HT-29 (cell line): ENCODE measurements around the gene EMC7. TPM values are rescaled to one million over a fixed set of nuclear protein-coding genes. Genes with fewer than 3 reads are reported as not detected.
A peak's percentile ranks its signal among the peaks of the same experiment; 100 is the strongest.
"Not testable (repeated sequence)": the region's sequence is repeated elsewhere in the genome, so short reads cannot be mapped to it uniquely, and the experiment has no call there.

ENCODE experiments used
- DNase-seq: peaks from one replicate; pipeline ENCODE4 v3.0.0-alpha.2; 2015; ENCODE audit warnings: low spot score
- total RNA-seq: library from RNA; depleted of rRNA; stranded (reverse); fragments of >200 nt; shearing (Covaris generic); gene quantifications from 2 replicates; pipeline ENCODE4 v1.2.3, GENCODE V29; 2014; rRNA removed

EMC7 gene
- total RNA-seq, result 28.1 and 32.0 TPM in 2 replicates

DNA sequence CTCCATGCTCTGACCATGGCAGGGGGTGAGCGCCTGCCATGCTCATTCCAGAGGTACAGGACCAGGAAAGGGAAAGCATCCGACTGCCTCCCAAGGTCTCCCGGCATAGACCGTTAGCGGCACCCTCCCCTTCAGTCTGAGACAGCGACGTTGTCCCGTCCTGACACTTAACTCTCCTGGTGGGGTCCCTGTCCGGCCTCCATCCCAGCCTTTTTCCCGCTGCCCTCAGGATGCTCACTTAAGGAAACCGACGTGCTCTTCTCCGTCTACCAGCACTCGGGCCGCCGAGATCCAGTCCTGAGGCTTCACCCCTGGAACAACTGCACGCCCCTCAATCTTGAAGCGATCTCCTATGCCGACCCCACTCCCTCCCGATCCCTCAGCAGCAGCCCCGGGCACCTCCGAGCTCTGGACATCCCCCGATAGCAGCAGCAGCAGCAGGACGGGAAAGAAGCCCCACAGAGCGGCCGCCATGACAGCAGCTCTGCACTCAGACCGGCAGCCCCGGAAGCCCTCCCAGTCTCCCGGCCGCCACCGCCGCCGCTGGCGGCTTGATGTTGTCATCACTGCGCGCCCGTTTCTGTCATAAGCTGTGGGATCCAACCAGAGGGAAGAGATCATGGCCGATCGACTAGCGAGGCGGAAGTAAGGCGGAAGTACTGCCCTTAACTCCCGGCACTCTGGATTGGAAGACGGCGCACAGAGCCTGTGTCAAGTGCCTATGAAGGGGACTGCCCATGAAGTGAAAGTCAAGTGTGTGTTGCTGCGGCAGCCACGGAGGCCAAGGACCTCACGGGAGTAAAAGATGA is at the start of gene EMC7, which contains the start of gene PGBD4:
Gene EMC7 (minus strand): TSS at position 497 of the 809 bp plus-strand sequence. CDS start 23 bp downstream, at position 474.
Gene PGBD4 (plus strand): TSS at position 718 of the 809 bp plus-strand sequence. CDS start 449 bp downstream, outside the sequence.
- DNase-seq, result peak; percentile 99

DNA sequence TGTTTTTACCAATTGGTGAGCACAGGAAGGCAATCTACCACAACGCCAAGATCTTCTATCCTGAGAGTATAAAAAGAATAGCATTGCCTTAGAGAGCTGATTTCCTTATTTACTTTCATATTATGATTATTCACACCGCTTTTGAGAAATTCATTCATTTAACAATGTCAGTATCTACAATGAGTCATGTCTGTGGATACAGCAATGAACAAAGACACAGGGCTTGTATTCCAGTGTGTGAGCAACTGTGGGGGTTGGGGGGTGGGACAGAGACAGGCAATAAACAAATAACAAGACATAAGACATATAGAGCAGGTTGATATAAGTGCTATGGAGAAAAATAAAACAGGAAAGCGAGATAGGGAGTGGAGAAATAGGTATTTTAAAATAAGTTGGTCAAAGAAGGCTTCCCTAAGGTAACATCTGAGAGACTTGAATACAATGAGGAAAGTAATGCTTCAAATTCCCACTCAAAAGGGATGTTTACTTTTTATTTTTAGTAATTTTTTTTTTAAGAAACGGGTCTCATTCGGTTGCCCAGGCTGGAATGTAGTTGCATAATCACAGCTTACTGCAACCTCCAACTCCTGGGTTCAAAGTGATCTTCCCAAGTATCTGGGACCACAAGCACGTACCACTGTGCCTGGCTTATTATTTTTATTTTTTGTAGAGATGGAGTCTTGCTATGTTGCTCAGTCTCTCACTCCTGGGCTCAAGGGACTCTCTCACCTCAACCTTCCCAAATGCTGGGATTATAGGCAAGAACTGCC is 45.9 kb upstream of the EMC7 start:
- peak; percentile 3 for DNase-seq

DNA sequence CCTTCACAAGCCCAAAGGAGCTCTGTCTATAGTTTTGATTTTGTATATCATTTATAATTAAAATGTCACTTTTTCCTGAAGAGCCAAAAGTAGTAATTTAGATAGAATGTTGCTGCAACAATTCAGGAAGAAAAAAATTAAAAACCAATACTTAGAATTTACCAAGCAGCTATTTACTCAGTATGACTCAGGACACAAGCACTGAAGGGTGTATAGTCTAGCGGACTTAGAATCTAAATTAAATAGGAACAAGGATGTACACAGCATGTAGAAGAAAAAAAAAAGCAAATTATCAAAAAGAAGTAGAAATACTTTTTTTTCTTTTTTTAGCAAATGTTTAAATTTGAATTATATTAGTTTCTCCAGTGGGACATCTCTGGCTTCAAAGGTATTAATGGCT is 31.8 kb upstream of the EMC7 start:
- no peak for DNase-seq

DNA sequence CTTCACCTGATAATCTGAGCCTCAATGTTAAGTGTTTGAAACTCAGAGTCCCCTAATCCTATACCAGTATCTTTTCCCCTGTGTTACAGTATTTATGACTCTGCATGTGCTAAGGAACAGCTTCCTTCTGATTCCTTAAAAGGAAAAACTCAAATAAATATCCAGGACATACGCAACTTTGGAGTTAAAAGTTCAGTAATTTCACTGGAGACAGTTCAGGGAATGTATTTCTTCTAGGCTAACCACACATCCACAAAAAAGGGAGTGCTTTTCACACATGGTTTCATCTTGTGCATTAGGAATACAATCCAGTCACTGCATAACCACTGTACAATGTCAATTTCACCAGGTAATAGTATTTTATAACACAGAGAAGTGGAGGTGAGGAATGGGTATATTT is 31.2 kb upstream of the EMC7 start:
- no peak for DNase-seq

DNA sequence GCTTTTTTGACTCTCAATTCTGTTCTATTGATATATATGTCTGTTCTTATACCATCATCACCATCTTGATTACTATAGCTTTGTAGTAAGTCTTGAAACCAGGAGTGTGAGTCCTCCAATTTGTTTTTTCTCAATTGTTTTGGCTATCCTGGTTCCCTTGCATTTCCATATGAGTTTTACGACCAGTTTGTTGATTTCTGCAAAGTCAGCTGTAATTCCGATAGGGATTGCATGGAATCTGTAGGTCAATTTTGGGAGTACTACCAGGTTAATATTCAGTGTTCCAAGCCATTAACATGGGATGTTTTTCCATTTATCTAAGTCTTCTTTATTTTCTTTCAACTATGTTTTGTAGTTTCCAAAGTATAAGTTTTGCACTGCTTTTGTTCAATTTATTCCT is 27.2 kb upstream of the EMC7 start:
- no peak for DNase-seq

DNA sequence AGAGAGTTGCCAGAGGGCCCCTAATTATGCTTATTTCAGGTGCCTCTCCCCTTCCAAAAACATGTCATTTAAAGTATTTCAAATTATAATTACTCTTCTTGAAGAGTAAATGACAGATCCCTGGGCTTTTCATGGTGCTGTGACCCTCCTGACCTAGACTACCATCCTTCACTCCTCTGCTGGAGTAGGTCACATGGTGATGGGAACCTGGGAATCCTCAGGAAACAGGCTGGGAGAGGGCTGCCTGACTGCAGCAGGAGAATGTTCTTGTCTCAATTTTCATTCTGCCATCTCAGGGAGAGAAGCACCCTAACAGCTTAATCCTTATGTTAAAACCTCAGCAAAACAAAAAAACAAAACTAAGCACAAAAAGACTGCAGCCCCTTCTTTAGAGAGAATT is 24.9 kb upstream of the EMC7 start:
- DNase-seq, result no peak

DNA sequence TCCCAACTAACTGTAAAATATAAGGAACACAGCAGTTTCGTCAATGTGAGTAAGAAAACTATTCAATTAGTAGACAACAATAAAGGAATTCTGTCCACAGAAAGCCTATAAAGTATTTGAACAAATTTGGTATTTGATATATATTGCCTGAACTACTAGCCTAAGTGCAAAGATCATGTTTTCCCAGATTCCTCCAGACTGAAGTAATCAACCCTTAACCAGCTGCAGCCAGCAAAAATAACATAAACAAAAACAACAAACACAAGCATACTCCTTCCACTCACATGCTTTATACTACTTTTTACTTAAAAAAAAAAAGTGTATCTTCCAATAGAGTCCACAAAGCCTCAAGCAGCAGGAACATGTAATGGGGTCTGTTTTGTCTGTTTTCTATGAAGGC is 24.3 kb upstream of the EMC7 start:
- no peak for DNase-seq

DNA sequence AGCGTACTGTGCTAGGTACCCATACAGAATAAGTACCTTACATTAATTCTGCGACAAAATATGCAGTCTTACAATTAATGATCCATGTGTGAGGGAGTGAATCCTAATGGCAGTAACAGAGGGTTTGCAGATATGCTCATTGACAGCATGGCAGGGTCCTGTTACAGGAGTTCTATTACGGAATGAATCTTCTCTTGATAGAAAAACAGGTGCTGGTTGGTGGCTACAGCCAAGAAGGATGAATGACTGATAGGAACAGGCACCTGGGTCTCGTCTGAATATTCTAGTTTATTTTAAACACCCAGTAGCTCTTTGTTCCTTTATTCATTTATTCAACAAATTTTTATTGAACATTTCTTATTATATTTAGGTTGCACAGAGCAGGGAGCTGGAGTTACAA is 23.0 kb upstream of the EMC7 start:
- no peak for DNase-seq

DNA sequence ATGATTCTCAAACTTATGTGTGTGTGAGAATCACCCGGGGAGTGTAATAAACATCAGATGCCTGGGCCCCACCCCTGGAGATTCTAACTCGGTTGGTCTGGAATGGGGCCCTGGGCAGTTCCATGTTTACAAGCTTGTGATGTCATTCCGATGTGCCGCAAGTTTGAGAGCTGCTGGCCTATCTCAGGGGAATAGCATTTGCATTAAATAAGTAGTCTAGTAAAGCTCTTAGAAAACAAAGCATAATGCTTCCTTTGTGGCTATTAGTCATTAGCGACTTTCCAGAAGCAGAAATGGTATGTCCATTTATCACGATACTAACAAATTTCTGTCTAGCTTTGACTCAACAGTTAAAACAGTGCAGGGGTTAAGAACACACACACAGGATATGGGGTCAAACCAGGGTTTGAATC is 21.1 kb upstream of the EMC7 start:
- peak; percentile 65 for DNase-seq

DNA sequence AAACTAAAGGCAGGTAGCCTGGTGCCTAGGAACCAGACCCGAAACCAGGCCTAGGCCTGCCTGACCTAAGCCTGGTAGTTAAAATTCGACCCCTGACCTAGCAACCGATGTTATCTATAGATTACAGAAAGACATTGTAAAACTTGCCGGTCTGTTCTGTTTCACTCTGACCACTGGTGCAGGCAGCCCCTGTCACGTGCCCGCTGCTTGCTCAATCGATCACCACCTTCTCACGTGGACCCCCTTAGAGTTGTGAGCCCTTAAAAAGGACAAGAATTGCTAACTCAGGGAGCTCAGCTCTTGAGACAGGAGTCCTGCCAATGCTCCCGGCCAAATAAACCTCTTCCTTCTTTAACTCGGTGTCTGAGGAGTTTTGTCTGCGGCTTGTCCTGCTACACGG is 20.1 kb upstream of the EMC7 start:
- DNase-seq, result peak; percentile 1

DNA sequence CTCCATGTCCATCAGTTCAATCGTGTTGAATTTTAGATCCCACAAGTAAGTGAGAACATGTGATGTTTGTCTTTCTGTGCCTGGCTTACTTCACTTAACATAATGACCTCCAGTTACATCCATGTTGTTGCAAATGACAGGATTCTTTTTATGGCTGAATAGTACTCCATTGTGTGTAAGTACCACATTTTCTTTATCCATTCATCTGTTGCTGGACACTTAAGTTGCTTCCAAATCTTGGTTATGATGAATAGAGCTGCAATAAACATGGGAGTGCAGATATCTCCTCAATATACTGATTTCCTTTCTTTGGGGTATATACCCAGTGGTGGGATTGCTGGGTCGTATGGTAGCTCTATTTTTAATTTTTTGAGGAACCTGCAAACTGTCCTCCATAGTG is 18.8 kb upstream of the EMC7 start:
- not testable (repeated sequence) for DNase-seq

DNA sequence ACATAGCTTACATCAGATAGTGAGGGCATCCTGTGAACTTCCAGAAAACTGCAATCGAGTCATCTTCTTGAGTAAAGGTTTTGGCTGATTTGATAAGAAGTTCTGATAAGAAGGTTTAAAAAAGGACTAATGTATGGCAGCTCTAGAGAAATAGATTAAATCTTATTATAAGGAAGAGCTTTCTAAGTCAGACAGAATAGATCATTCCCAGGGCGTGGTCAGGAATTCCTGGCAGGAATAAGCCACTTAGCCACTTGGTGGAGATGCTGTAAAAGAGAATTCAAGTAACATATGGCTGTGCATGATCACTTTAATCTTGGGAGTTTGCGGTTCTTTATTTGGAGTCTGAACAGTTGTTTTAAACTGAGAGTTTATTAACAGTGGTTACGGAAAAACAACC is 17.6 kb upstream of the EMC7 start:
- peak; percentile 22 for DNase-seq

DNA sequence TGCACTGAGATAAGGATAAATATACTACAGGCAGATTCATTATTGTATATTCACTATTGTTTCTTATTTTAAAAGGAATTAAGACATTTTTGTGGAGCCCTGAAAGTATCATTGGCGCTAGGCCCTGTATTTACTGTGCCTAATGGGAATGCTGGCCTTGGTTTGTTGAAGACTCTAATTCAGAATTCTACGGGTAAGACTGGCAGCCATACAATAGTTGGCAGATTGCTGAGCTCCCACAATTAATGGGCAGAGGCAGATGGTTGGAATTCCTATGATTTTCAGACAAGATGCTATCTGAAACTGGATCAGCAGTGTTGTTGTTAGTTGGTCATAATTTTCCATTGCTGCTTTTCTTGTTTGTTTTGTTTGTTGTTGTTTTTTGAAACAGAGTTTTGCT is 15.0 kb upstream of the EMC7 start:
- peak; percentile 11 for DNase-seq

DNA sequence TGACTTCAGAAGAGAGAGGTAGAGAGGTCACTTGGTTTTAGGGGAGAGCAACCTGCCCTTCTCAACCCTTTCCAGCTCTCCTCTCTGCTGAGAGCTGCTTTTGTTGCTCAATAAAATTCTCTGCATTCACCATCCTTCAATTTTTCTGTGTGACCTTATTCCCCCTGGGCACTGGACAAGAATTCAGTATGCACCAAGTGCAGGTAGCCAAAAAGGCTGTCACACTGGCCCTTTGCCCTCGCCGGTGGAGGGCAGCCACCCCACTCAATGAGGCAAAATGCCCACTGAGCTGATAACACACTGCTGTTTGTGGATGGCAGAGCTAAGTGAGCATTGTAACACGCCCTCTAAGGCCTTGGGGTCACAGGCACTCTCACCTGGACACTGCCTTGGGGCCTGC is 13.1 kb upstream of the EMC7 start:
- no peak for DNase-seq

DNA sequence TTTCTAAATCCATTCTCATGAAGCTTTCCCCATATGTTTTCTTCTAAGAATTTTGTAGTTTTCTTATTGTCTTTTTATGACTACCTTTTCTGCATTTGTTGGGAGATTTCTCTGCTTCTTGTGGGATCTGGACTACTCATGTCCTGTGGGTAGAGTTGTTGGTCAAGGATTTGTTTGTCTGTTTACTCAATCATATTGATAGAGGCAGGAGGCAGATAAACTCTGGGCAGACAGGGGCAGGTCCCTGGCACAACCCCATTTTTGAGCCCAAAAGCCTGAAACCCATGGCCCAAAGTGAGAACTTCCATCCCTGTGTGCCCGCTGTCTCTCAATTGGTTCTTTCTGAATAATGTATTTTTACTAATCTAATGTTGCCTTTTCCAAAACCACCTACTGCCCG is 12.6 kb upstream of the EMC7 start:
- no peak for DNase-seq

DNA sequence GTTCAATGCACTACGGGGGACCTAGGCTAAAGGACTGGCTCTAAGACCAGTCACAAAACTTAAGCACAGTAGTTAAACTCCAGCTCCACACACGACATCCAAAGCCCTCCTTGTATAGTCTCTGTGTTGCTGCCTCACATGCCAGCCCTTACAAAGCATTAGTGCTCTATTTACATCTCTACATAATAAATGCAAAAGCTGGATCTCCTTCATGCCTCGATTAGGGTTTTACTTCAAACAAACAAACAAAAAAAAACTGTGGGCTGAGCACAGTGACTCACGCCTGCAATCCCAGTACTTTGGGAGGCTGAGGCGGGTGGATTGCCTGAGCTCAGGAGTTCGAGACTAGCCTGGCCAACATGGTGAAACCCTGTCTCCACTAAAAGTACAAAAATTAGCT is 9.8 kb upstream of the EMC7 start:
- no peak for DNase-seq

DNA sequence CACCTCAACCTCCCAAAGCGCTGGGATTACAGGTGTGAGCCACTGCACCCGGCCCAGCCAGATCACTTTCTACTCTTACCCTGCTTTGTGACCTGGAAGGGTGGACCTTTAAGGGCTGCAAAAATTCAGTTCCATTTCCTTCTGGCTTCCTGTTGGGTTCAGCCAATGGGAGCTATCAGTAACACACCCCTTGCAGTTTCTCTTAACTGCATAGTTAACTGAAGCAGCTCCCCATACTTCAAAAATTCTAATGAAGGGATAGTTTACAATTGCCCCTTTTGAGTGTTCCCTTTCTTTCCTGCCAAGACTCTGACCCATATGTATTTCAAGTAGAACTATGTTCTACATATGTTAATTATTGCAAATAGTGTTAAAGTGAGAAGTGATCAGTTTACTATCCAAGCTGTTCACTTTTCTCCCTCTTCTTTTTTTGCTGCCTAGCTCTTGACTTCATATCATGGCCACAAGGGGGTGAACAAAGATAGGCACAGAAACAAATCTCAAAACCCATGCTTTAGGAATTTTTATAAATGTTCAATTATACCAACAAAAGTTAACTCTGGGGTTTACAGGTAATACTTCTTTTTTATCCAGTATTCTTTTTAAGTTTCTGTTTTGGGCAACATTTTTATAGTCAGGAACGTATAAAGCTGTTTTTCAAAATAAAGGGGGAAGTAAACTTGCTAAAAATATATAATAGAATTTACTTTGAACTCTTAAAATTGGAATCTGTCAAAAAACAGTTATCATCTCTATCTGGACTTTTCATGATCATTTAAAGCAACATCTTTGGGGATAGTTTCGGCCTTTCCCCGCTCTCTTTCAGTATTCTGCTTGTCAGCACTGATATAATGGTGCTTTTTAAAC is 8.4 kb upstream of the EMC7 start:
- peak; percentile 58 for DNase-seq

DNA sequence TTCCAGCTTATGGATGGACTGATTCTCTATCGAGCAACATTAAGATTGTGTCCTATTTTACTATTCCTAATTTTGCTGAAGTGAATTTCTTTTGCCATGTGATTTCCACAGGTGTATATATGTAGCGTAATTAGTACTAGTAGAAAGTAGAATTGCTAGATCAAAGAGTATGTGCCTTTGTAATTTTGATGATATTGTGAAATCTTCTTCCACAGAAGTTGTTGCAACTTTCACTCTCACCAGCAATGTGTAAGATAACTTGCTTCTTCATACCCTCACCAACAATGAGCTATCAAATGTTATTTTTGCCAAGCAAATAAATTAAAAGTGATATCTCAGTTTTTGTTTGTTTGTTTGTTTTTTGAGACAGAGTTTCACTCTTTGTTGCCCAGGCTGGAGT is 5.7 kb upstream of the EMC7 start:
- DNase-seq, result no peak

DNA sequence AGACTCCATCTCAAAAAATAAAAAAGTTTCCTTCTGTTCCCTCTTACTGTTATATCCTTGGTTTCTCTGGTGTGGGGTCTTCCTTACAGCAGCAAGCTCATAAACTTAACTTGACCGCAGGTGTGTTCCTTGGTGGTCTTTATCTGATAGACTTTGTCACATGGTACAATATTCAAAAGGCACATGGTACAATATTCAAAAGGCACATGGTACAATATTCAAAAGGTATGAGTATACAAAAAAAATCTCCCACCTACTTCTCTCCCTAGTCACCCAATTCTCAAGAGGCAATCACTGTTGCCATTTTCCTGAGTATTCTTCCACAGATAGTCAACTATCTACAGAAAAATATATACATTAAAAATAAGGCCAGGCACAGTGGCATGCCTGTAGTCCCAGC is 4.8 kb upstream of the EMC7 start:
- no peak for DNase-seq

DNA sequence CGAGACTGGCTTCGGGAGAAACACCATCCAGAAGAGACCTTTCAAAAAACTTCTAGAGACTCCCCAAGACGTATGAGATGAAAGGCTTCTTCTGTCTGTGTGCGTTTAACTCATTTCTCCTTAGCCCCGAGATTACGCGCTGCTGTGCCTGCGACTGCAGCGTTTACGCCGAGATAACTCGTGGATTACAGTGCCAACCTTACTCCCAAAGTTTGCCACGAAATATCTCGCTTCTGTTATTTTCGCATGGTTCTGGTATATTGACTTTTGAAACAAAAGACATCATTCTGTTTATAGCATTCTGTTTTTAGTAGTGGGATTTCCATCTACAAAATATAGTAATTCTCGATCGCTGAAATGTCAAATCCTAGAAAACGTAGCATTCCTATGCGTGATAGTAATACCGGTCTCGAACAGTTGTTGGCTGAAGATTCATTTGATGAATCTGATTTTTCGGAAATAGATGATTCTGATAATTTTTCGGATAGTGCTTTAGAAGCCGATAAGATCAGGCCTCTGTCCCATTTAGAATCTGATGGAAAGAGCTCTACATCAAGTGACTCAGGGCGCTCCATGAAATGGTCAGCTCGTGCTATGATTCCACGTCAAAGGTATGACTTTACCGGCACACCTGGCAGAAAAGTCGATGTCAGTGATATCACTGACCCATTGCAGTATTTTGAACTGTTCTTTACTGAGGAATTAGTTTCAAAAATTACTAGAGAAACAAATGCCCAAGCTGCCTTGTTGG is 688 bp upstream of the EMC7 start:
- DNase-seq, result no peak

DNA sequence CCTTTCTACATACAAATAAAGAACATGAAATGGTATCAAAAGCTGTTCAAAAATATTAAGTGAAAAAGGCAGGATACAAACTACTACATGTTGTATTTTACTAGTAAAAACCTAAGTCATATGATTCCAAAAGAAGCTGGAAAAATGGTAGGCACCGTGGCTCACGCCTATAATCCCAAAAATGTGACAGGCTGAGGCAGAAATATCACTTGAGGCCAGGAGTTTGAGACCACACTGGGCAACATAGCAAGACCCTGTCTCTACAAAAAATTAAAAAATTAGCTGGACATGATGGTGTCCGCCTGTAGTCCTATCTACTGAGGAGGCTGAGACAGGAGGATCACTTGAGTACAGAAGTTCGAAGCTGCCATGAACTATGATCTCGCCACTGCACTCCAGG is 1.7 kb downstream of the EMC7 start:
- no peak for DNase-seq
